H1 (cell line): ENCODE results near the gene ZSWIM4. TPM values are rescaled to one million over a fixed set of nuclear protein-coding genes. Genes with fewer than 3 reads are reported as not detected.

Source experiments
- CTCF ChIA-PET: fragments of 300-600 bp; sonication (Branson Sonifier 250); formaldehyde crosslinking; loops from one replicate; lab custom pipeline; 2021; ENCODE audit not compliant: partially characterized antibody; lab: Charles Lee
- POLR2A ChIA-PET: fragments of 300-600 bp; sonication (Branson Sonifier 250); formaldehyde crosslinking; loops from one replicate; lab custom pipeline; 2021; ENCODE audit warnings: inconsistent platforms; ENCODE audit not compliant: partially characterized antibody; lab: Charles Lee
- DNase-seq, 2 experiments: peaks; one replicate each; pipeline versions ENCODE4 v3.0.0 to v3.0.0-alpha.2; 2010 to 2022; ENCODE audit warnings: low spot score in 2 of 2, low read depth in 1 of 2, mixed read lengths in 1 of 2
- FAIRE-seq: peaks from 2 replicates; lab custom pipeline; 2011; peaks lifted over from hg19 to GRCh38; lab: Jason Lieb, UNC
- H2AFZ ChIP-seq: 2 replicates; pipeline ENCODE4 v1.8.1; 2012; ENCODE audit warnings: low read length, inconsistent platforms
- H2AK5ac ChIP-seq: 2 replicates; pipeline ENCODE4 v1.6.1; 2013; ENCODE audit warnings: low read depth, low read length
- H2BK120ac ChIP-seq: replicated peaks from 2 replicates; pipeline ENCODE3; 2013; ENCODE audit warnings: low read depth, low read length, inconsistent platforms
- H2BK12ac ChIP-seq: 2 replicates; pipeline ENCODE4 v1.6.1; 2013; ENCODE audit warnings: low read depth, low read length
- H2BK15ac ChIP-seq: 2 replicates; pipeline ENCODE4 v1.6.1; 2013; ENCODE audit warnings: low read length
- H2BK20ac ChIP-seq: 2 replicates; pipeline ENCODE4 v1.6.1; 2013; ENCODE audit warnings: low read length
- H2BK5ac ChIP-seq: 2 replicates; pipeline ENCODE4 v1.6.1; 2013; ENCODE audit warnings: low read depth, low read length
- H3K14ac ChIP-seq: 2 replicates; pipeline ENCODE4 v1.6.1; 2013; ENCODE audit warnings: inconsistent platforms; ENCODE audit not compliant: insufficient read length
- H3K18ac ChIP-seq: 2 replicates; pipeline ENCODE4 v1.6.1; 2013; ENCODE audit warnings: low read length; ENCODE audit errors: extremely low read depth
- H3K23ac ChIP-seq: 2 replicates; pipeline ENCODE4 v1.6.1; 2013; ENCODE audit warnings: inconsistent platforms; ENCODE audit not compliant: insufficient read length
- H3K23me2 ChIP-seq: 2 replicates; pipeline ENCODE4 v1.6.1; 2013; ENCODE audit warnings: low read depth, low read length
- H3K27ac ChIP-seq: 2 replicates; pipeline ENCODE4 v1.6.1; 2011; ENCODE audit warnings: low read depth, low read length, inconsistent platforms
- H3K27me3 ChIP-seq, 4 experiments: replicated peaks in 1 of 4; 1 replicate in 1 of 4; 2 replicates in 3 of 4; pipeline versions ENCODE4 v1.6.1 to v1.8.1; 2011 to 2013; ENCODE audit warnings: low read length in 3 of 4, mild to moderate bottlenecking in 3 of 4, inconsistent platforms in 2 of 4, mixed read lengths in 2 of 4, moderate library complexity in 1 of 4; ENCODE audit not compliant: control insufficient read depth in 3 of 4, insufficient read depth in 3 of 4; ENCODE audit errors: extremely low read depth in 1 of 4
- H3K36me3 ChIP-seq, 4 experiments: 2 replicates each; pipeline versions ENCODE4 v1.6.1 to v1.8.1; 2011 to 2013; ENCODE audit warnings: mild to moderate bottlenecking in 4 of 4, low read length in 3 of 4, moderate library complexity in 2 of 4, control low read depth in 1 of 4, inconsistent platforms in 1 of 4; ENCODE audit not compliant: insufficient read depth in 4 of 4, control insufficient read depth in 2 of 4
- H3K4ac ChIP-seq: replicated peaks from 2 replicates; pipeline ENCODE3; 2013; ENCODE audit warnings: low read length, low read depth, mixed read lengths, inconsistent platforms; ENCODE audit not compliant: insufficient read length
- H3K4me1 ChIP-seq, 4 experiments: replicated peaks in 1 of 4; 1 replicate in 1 of 4; 2 replicates in 3 of 4; pipeline versions ENCODE4 v1.6.1 to v1.8.1; 2011 to 2013; ENCODE audit warnings: low read length in 3 of 4, inconsistent platforms in 2 of 4, mixed read lengths in 1 of 4; ENCODE audit not compliant: insufficient read depth in 4 of 4, control insufficient read depth in 3 of 4
- H3K4me2 ChIP-seq, 2 experiments: 2 replicates each; pipeline versions ENCODE4 v1.6.1 to v1.8.1; 2011 to 2013; ENCODE audit warnings: low read depth in 2 of 2, low read length in 2 of 2, control low read depth in 1 of 2, inconsistent platforms in 1 of 2, mild to moderate bottlenecking in 1 of 2; ENCODE audit not compliant: insufficient read depth in 1 of 2
- H3K4me3 ChIP-seq, 4 experiments: fragments of 200-600, 300-600 bp in 1 of 4; sonication (generic), shearing (Covaris generic), sonication (Bioruptor Twin) in 1 of 4; 2 replicates each; pipeline versions ENCODE4 v1.5.1 to v1.8.1; 2011 to 2016; ENCODE audit warnings: low read length in 4 of 4, low read depth in 3 of 4, control low read depth in 2 of 4, inconsistent platforms in 2 of 4, mild to moderate bottlenecking in 2 of 4, mixed read lengths in 1 of 4, moderate library complexity in 1 of 4; ENCODE audit not compliant: insufficient read depth in 2 of 4; ENCODE audit errors: extremely low read depth in 1 of 4
- H3K56ac ChIP-seq: replicated peaks from 2 replicates; pipeline ENCODE3; 2013; ENCODE audit warnings: low read depth, mild to moderate bottlenecking, mixed read lengths, low read length, inconsistent platforms; ENCODE audit not compliant: insufficient read length
- H3K79me1 ChIP-seq: 2 replicates; pipeline ENCODE4 v1.6.1; 2013; ENCODE audit warnings: low read depth, low read length, control low read depth
- H3K79me2 ChIP-seq, 2 experiments: 2 replicates each; pipeline versions ENCODE4 v1.6.1 to v1.8.1; 2012 to 2013; ENCODE audit warnings: low read length in 2 of 2, mild to moderate bottlenecking in 2 of 2, inconsistent platforms in 1 of 2; ENCODE audit not compliant: insufficient read depth in 2 of 2, control insufficient read depth in 1 of 2
- H3K9ac ChIP-seq, 4 experiments: replicated peaks in 1 of 4; 1 replicate in 1 of 4; 2 replicates in 3 of 4; pipeline versions ENCODE4 v1.6.1 to v1.8.1; 2011 to 2013; ENCODE audit warnings: low read depth in 3 of 4, low read length in 3 of 4, control low read depth in 2 of 4, mild to moderate bottlenecking in 2 of 4, moderate library complexity in 2 of 4, inconsistent platforms in 1 of 4; ENCODE audit errors: extremely low read depth in 1 of 4
- H3K9me3 ChIP-seq, 2 experiments: 2 replicates each; pipeline versions ENCODE4 v1.6.1 to v1.8.1; 2012 to 2013; ENCODE audit warnings: mild to moderate bottlenecking in 2 of 2, moderate library complexity in 2 of 2, control low read depth in 1 of 2, inconsistent platforms in 1 of 2, low read depth in 1 of 2, low read length in 1 of 2, mixed read lengths in 1 of 2; ENCODE audit not compliant: insufficient read depth in 2 of 2
- H4K20me1 ChIP-seq, 2 experiments: replicated peaks in 1 of 2; 2 replicates each; pipeline versions ENCODE3 to v1.8.1; 2011 to 2013; ENCODE audit warnings: inconsistent platforms in 2 of 2, low read length in 2 of 2, mild to moderate bottlenecking in 1 of 2; ENCODE audit not compliant: insufficient read depth in 2 of 2, control insufficient read depth in 1 of 2
- H4K5ac ChIP-seq: 2 replicates; pipeline ENCODE4 v1.6.1; 2013; ENCODE audit warnings: low read length, low read depth, mixed read lengths, inconsistent platforms; ENCODE audit not compliant: insufficient read length
- H4K8ac ChIP-seq: 2 replicates; pipeline ENCODE4 v1.8.0; 2013; ENCODE audit warnings: mild to moderate bottlenecking, moderate library complexity, low read length, inconsistent platforms; ENCODE audit not compliant: insufficient read depth; ENCODE audit errors: extremely low read depth
- H4K91ac ChIP-seq: replicated peaks from 2 replicates; pipeline ENCODE3; 2013; ENCODE audit warnings: low read length, mixed read lengths, inconsistent platforms; ENCODE audit not compliant: insufficient read length
- CHD2 ChIP-seq: IDR thresholded peaks from 2 replicates; pipeline ENCODE4 v1.6.1; 2012; ENCODE audit warnings: low read length, improper control_type of control experiment
- JUN ChIP-seq: IDR thresholded peaks from 2 replicates; pipeline ENCODE4 v1.6.1; 2011; ENCODE audit warnings: low read depth, mild to moderate bottlenecking, improper control_type of control experiment, low read length
- PHF8 ChIP-seq: fragments of 200-600 bp; sonication (generic); conservative IDR thresholded peaks from 2 replicates; pipeline ENCODE4 v1.7.1; 2012; ENCODE audit warnings: low read depth, mild to moderate bottlenecking, inconsistent platforms, low read length, moderate library complexity
- POU5F1 ChIP-seq: IDR thresholded peaks from 2 replicates; pipeline ENCODE4 v1.6.1; 2011; ENCODE audit warnings: low read depth, mild to moderate bottlenecking, low read length, moderate library complexity
- RBBP5 ChIP-seq: IDR thresholded peaks from 2 replicates; pipeline ENCODE4 v1.7.1; 2012; ENCODE audit warnings: low read depth, mild to moderate bottlenecking, inconsistent platforms, low read length, moderate library complexity, borderline replicate concordance
- WGBS, 2 experiments: shearing (Covaris generic) in 1 of 2; methylation state at CpG; one replicate each; pipeline versions ENCODE4 v1.1.6 to v1.1.7; 2013 to 2015; ENCODE audit warnings: low lambda C conversion rate in 2 of 2, mixed read lengths in 2 of 2, inconsistent platforms in 1 of 2, low coverage in 1 of 2, missing lambda C conversion rate in 1 of 2; ENCODE audit not compliant: insufficient replicate concordance in 2 of 2, insufficient coverage in 1 of 2, insufficient read length in 1 of 2; ENCODE audit errors: extremely low coverage in 1 of 2, missing lambda C conversion rate in 1 of 2; 5-methylcytosine and 5-hydroxymethylcytosine counted together
- polyA plus RNA-seq, 7 experiments: library from polyadenylated mRNA; depleted of rRNA in 3 of 7; stranded (reverse) in 5 of 7; unstranded in 2 of 7; fragments of >200 nt in 5 of 7; fragments of 200-250 nt in 2 of 7; gene quantifications; 1 replicate in 5 of 7; 2 replicates in 1 of 7; 4 replicates in 1 of 7; pipeline versions ENCODE4 v1.2.1 to v1.2.3, GENCODE V29; 2011 to 2013; ENCODE audit warnings: missing spikeins in 2 of 7, mixed read lengths in 2 of 7
- total RNA-seq: library from RNA; stranded (reverse); fragmentation: NEBNext Ultra II Directional; extraction: Animal tissue kit (Norgen Biotek cat#: 25700); gene quantifications from 2 replicates; pipeline ENCODE4 v1.2.1, GENCODE V29; 2021

ZSWIM4 gene
- total and polyA plus RNA-seq, 2 of the 8 experiments (the other 6 are each of a cell fraction or from before 2014, with no cell fraction given): 12.2 to 31.1 TPM

- no peak for TF ChIP-seq PHF8
- no peak for TF ChIP-seq CHD2
- TF ChIP-seq POU5F1: no peak
- TF ChIP-seq JUN: no peak
- TF ChIP-seq RBBP5: no peak
- TF ChIP-seq, all 59 proteins: peak for 0
These were observed 33.8 kb upstream of the ZSWIM4 start for GRCh38 chr19:13761423-13761822.

More at GRCh38 chr19:13761423-13761822, 33.8 kb upstream of the ZSWIM4 start:
- no peak overlapping the region for H3K9ac ChIP-seq
- H3K79me1 ChIP-seq: no peaks in the 10 kb centered on the region
- ChIA-PET CTCF (interaction anchor here (0.6 to 1.5 kb wide), 2 partner anchors 28 to 102 kb away, joined by 3 to 4 read pairs; no protein-coding TSS in a partner anchor), POLR2A (interaction anchor here (0.9 to 6.7 kb wide), 4 partner anchors 10 to 15 kb away, joined by 3 to 39 read pairs (median 6); partner anchors contain the start of gene C19orf53)
- no peak overlapping the region for H2BK12ac ChIP-seq
- H3K23ac ChIP-seq: no peak overlapping the region
- DNase-seq (no peak), FAIRE-seq (no peak)
- H3K4ac ChIP-seq: no peak overlapping the region
- no peaks in the 10 kb centered on the region for H3K9me3 ChIP-seq
- no peak overlapping the region for H2AK5ac ChIP-seq
- no peak overlapping the region for H3K14ac ChIP-seq
- H3K27me3 ChIP-seq: no peaks in the 10 kb centered on the region; a peak in 1 of 7 replicates
- H3K23me2 ChIP-seq: peaks cover 7% of the 10 kb centered on the region; the same call in 1 of the 2 replicates
- no peak overlapping the region for H2AFZ ChIP-seq
- no peak overlapping the region for H3K4me2 ChIP-seq
- no peak overlapping the region for H3K4me3 ChIP-seq
- peaks cover 0 to 9% (median 2%) of the 10 kb centered on the region in 4 experiments; a peak in 3 of 7 replicates for H3K4me1 ChIP-seq
- H4K5ac ChIP-seq: no peak overlapping the region
- WGBS, 2 experiments: 91% methylated on average over 8 of the region's 8 CpGs; no CpG with 5 or more reads in 1 of the 2 experiments
- H4K91ac ChIP-seq: no peak overlapping the region
- no peak overlapping the region for H3K27ac ChIP-seq
- H4K20me1 ChIP-seq: peaks cover 0 to 2% of the 10 kb centered on the region in 2 experiments
- no peak overlapping the region for H3K56ac ChIP-seq
- no peak overlapping the region for H4K8ac ChIP-seq
- H2BK5ac ChIP-seq: no peak overlapping the region
- H2BK20ac ChIP-seq: no peak overlapping the region
- H2BK15ac ChIP-seq: no peak overlapping the region
- H3K79me2 ChIP-seq: no peaks in the 10 kb centered on the region
- H3K18ac ChIP-seq: no peak overlapping the region
- peaks cover 0 to 47% (median 10%) of the 10 kb centered on the region in 4 experiments; a peak in 6 of 8 replicates for H3K36me3 ChIP-seq
- no peak overlapping the region for H2BK120ac ChIP-seq
